Adipocyte (in vitro differentiated cells): ENCODE data around the gene NGF.
A peak's percentile ranks its signal among the peaks of the same experiment; 100 is the strongest.

Experiments used
- DNase-seq: peaks from one replicate; pipeline ENCODE4 v3.0.0-alpha.2; 2015; ENCODE audit warnings: low read depth
- H3K27me3 ChIP-seq: replicated peaks from 2 replicates; pipeline ENCODE4 v1.7.0; 2013; ENCODE audit warnings: mild to moderate bottlenecking, low read length, moderate library complexity; ENCODE audit not compliant: control insufficient read depth, insufficient read depth
- H3K36me3 ChIP-seq: 2 replicates; pipeline ENCODE4 v1.7.0; 2013; ENCODE audit warnings: low read length, mild to moderate bottlenecking, moderate library complexity; ENCODE audit not compliant: control insufficient read depth, insufficient read depth, severe bottlenecking
- H3K4me1 ChIP-seq: 2 replicates; pipeline ENCODE4 v1.7.0; 2013; ENCODE audit warnings: mild to moderate bottlenecking, low read length, moderate library complexity; ENCODE audit not compliant: control insufficient read depth, insufficient read depth
- H3K4me3 ChIP-seq: 2 replicates; pipeline ENCODE4 v1.7.0; 2013; ENCODE audit warnings: mild to moderate bottlenecking, low read length, moderate library complexity
- H3K9ac ChIP-seq: 2 replicates; pipeline ENCODE4 v1.7.0; 2013; ENCODE audit warnings: mild to moderate bottlenecking, low read length, moderate library complexity
- H3K9me3 ChIP-seq: 2 replicates; pipeline ENCODE4 v1.7.0; 2013; ENCODE audit warnings: mild to moderate bottlenecking, low read length, moderate library complexity; ENCODE audit not compliant: control insufficient read depth

NGF gene

DNA sequence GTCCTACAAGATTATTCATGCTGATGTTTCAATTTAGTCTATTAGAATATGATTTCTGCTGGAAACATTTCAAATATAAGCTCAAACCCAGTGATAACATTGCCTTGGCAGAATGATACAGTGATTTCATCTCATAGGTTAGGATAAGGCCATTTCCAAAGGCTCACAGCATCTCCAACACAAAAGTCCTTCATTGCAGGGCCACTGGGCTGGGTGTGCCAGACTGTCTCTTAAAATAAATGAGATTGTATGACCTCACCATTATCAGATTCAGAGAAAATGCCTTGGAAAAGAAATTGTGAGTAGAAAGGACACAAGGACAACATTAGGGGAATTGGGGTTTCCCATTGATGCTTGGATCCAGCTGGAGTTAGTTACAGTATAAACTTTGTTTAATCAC is 30.4 kb downstream of the NGF start:
- Histone ChIP-seq H3K4me3 (no peak overlapping the region), H3K36me3 (peaks cover 2% of the 10 kb centered on the region), H3K9ac (no peak overlapping the region), H3K27me3 (no peaks in the 10 kb centered on the region), H3K9me3 (no peaks in the 10 kb centered on the region), H3K4me1 (peaks cover 11% of the 10 kb centered on the region)
- no peak for DNase-seq

- peak; percentile 72 for DNase-seq
- no peak overlapping the region for H3K9ac ChIP-seq
These were observed 31.9 kb downstream of the NGF start for GRCh38 chr1:115306146-115306545.

DNA sequence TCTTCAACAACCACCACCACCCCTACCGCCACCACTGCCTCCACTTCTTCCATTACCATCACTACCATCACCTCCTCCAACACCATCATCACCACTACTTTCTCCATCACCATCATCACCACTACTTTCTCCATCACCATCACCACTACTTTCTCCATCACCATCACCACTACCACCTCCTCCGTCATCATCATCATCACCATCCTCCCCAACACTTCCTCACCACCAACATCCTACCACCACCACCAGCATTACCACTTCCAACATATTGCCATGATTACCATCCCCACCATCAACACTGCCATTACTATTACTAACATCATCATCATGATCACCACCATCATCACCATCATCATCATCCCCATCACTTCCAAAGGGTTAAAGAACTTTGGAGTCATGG is 34.7 kb downstream of the NGF start:
- Histone ChIP-seq H3K27me3 (no peaks in the 10 kb centered on the region), H3K36me3 (no peaks in the 10 kb centered on the region), H3K4me3 (no peak overlapping the region), H3K9me3 (no peaks in the 10 kb centered on the region), H3K4me1 (peaks cover 43% of the 10 kb centered on the region), H3K9ac (no peak overlapping the region)
- DNase-seq: no peak

More at GRCh38 chr1:115306146-115306545, 31.9 kb downstream of the NGF start:
- no peaks in the 10 kb centered on the region for H3K27me3 ChIP-seq
- no peak overlapping the region for H3K4me3 ChIP-seq
- H3K9me3 ChIP-seq: no peaks in the 10 kb centered on the region
- H3K36me3 ChIP-seq: peaks cover 2% of the 10 kb centered on the region
- peaks cover 23% of the 10 kb centered on the region for H3K4me1 ChIP-seq

DNA sequence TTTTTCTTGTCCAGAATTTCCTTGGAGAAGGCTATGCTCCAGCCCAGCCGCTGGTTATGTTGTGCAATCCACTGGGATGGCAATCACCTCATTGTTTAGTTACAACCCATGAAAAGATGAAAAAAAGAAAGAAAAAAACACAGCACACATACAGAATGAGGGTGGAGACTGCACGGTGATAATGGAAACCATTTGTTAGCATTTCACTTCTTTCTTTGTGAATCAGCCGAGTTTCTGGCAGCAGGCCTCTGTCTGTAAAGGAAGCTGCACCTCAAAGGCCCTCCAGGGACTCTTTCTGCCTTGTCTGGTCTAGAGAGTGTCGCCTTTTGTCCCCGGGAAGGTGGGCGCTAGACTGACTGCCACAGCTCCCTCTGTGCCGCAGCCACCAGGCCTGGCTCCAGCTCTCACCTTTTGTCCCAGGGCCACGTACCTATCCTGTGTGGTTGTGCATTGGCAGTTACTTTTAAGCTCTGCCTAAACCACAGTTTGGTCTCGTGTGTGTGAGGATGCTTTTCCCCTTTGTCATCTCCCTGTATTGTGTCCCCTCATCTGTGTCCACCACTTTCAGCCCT is 35.6 kb downstream of the NGF start:
- Histone ChIP-seq H3K9me3 (no peaks in the 10 kb centered on the region), H3K36me3 (no peaks in the 10 kb centered on the region), H3K4me1 (peaks cover 45% of the 10 kb centered on the region), H3K4me3 (no peak overlapping the region), H3K9ac (peak overlapping the region; percentile 23), H3K27me3 (no peaks in the 10 kb centered on the region)
- peak; percentile 95 for DNase-seq

GRCh38 chr1:115301438-115302020 is 36.5 kb downstream of the NGF start:
- Histone ChIP-seq H3K9ac (no peak overlapping the region), H3K27me3 (no peaks in the 10 kb centered on the region), H3K36me3 (no peaks in the 10 kb centered on the region), H3K4me1 (peaks cover 45% of the 10 kb centered on the region), H3K4me3 (no peak overlapping the region), H3K9me3 (no peaks in the 10 kb centered on the region)
- DNase-seq: no peak

GRCh38 chr1:115300087-115300876 is 37.8 kb downstream of the NGF start:
- Histone ChIP-seq H3K4me1 (peaks cover 45% of the 10 kb centered on the region), H3K9me3 (no peaks in the 10 kb centered on the region), H3K4me3 (no peak overlapping the region), H3K9ac (peak overlapping the region; percentile 7), H3K27me3 (no peaks in the 10 kb centered on the region), H3K36me3 (no peaks in the 10 kb centered on the region)
- peak; percentile 76 for DNase-seq

DNA sequence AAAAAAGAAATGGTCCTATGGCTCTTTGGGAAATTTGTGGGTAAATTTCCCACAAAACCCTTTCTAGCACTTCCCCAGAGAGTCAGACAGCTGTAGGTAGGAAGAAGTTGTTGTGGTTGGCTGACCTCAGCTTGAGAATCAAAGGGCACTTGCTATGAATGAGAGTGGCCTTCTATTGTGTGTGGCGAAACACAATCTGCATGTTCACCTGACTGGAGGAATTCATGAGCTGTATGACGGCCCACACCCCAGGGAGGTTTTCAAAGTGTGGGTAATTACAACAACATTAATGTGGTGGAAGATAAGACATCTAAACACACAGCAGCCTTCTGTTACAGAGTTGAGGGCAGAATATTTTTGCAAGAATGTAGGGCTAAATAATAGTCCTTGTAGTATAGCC is 38.8 kb downstream of the NGF start:
- H3K4me3 ChIP-seq: no peak overlapping the region
- H3K9ac ChIP-seq: no peak overlapping the region
- peaks cover 45% of the 10 kb centered on the region for H3K4me1 ChIP-seq
- no peaks in the 10 kb centered on the region for H3K27me3 ChIP-seq
- peaks cover 4% of the 10 kb centered on the region for H3K36me3 ChIP-seq
- DNase-seq: no peak
- H3K9me3 ChIP-seq: no peaks in the 10 kb centered on the region

DNA sequence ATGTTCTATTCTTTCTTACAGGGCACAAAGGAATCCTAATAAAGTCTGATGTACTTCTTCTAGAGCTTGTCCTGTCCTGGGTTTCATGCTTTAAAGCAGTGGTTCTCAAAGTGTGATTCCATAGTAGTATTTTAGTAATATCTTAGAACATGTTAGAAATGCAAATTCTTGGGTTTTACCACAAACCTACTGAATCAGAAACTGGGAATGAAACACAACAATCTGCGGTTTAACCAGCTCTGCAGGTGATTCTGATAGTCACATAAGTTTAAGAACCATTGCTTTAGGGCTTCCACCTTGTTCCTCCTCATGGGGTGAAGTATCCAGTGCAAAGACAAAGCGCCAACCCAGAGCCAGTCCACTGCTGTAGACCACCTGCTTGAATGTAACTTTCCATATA is 41.1 kb downstream of the NGF start:
- Histone ChIP-seq H3K9ac (no peak overlapping the region), H3K36me3 (peaks cover 11% of the 10 kb centered on the region), H3K27me3 (no peaks in the 10 kb centered on the region), H3K4me1 (peaks cover 34% of the 10 kb centered on the region), H3K4me3 (no peak overlapping the region), H3K9me3 (no peaks in the 10 kb centered on the region)
- no peak for DNase-seq

- H3K4me3 ChIP-seq: no peak overlapping the region
- no peak overlapping the region for H3K9ac ChIP-seq
- peaks cover 19% of the 10 kb centered on the region for H3K36me3 ChIP-seq
- H3K27me3 ChIP-seq: no peaks in the 10 kb centered on the region
- H3K9me3 ChIP-seq: no peaks in the 10 kb centered on the region
- DNase-seq: no peak
- H3K4me1 ChIP-seq: peaks cover 27% of the 10 kb centered on the region
These were observed 41.9 kb downstream of the NGF start for GRCh38 chr1:115295904-115296696.

DNA sequence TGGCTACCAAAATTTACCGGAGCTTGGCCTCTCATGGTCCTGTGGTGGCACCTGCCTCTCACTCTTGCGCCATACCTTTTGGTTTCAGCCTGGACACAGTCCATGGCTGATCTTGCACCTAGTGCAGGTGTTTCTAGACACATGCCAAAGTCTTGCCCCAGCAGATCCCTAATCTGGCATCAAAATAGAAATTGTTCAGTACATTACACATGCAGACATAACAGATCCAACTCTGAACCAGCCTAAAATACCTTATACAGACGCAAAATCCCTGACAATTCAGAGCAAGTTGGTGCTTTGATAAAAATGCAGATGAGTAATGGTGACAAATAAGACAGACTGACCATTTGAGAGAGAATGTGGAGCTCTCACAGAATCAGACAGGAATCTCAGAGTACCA is 44.1 kb downstream of the NGF start:
- Histone ChIP-seq H3K27me3 (no peaks in the 10 kb centered on the region), H3K36me3 (peaks cover 19% of the 10 kb centered on the region), H3K4me1 (peaks cover 12% of the 10 kb centered on the region), H3K9me3 (no peaks in the 10 kb centered on the region), H3K9ac (no peak overlapping the region), H3K4me3 (no peak overlapping the region)
- DNase-seq: no peak

- Histone ChIP-seq H3K4me1 (peaks cover 9% of the 10 kb centered on the region), H3K27me3 (no peaks in the 10 kb centered on the region), H3K9me3 (no peaks in the 10 kb centered on the region), H3K4me3 (no peak overlapping the region), H3K36me3 (peaks cover 19% of the 10 kb centered on the region), H3K9ac (no peak overlapping the region)
- no peak for DNase-seq
These were observed 45.0 kb downstream of the NGF start for GRCh38 chr1:115293006-115293405.
